Keratinocyte (primary cell): ENCODE data around the gene AGAP1. TPM values are rescaled to one million over a fixed set of nuclear protein-coding genes. Genes with fewer than 3 reads are reported as not detected.

Source experiments
- DNase-seq: peaks from one replicate; pipeline ENCODE4 v3.0.0-alpha.2; 2011; ENCODE audit warnings: low read depth, missing footprints, low spot score
- FAIRE-seq: peaks from 2 replicates; lab custom pipeline; 2011; peaks lifted over from hg19 to GRCh38; lab: Jason Lieb, UNC
- H2AFZ ChIP-seq: 2 replicates; pipeline ENCODE4 v1.6.0; 2012; ENCODE audit warnings: low read length, control low read depth, inconsistent platforms; ENCODE audit not compliant: control insufficient read depth
- H3K27ac ChIP-seq: 2 replicates; pipeline ENCODE4 v1.5.1; 2011; ENCODE audit warnings: low read length; ENCODE audit not compliant: control insufficient read depth, insufficient read depth
- H3K27me3 ChIP-seq: 3 replicates; pipeline ENCODE4 v1.6.0; 2011; ENCODE audit warnings: low read length; ENCODE audit not compliant: control insufficient read depth, insufficient read depth; ENCODE audit errors: extremely low read depth
- H3K36me3 ChIP-seq, 2 experiments: 2 replicates in 1 of 2; 3 replicates in 1 of 2; pipeline ENCODE4 v1.5.1; 2011; ENCODE audit warnings: low read length in 2 of 2, mild to moderate bottlenecking in 1 of 2; ENCODE audit not compliant: control insufficient read depth in 2 of 2, insufficient read depth in 2 of 2; ENCODE audit errors: extremely low read depth in 1 of 2
- H3K4me1 ChIP-seq: 3 replicates; pipeline ENCODE4 v1.5.1; 2011; ENCODE audit warnings: low read length; ENCODE audit not compliant: control insufficient read depth, insufficient read depth; ENCODE audit errors: extremely low read depth
- H3K4me2 ChIP-seq: 3 replicates; pipeline ENCODE4 v1.6.0; 2011; ENCODE audit warnings: low read depth, low read length; ENCODE audit not compliant: control insufficient read depth, insufficient read depth; ENCODE audit errors: extremely low read depth
- H3K4me3 ChIP-seq, 3 experiments: fragments of 200-600 bp in 1 of 3; sonication (generic) in 1 of 3; 2 replicates in 2 of 3; 3 replicates in 1 of 3; pipeline ENCODE4 v1.5.1; 2011 to 2016; ENCODE audit warnings: low read length in 3 of 3, mild to moderate bottlenecking in 3 of 3, control low read depth in 2 of 3, inconsistent platforms in 1 of 3, low read depth in 1 of 3, mixed read lengths in 1 of 3, mixed run types in 1 of 3, moderate library complexity in 1 of 3; ENCODE audit not compliant: control insufficient read depth in 2 of 3, insufficient read depth in 2 of 3; ENCODE audit errors: extremely low read depth in 1 of 3
- H3K79me2 ChIP-seq: 2 replicates; pipeline ENCODE4 v1.6.0; 2012; ENCODE audit warnings: low read length; ENCODE audit not compliant: control insufficient read depth, insufficient read depth
- H3K9ac ChIP-seq: 3 replicates; pipeline ENCODE4 v1.6.0; 2011; ENCODE audit warnings: low read length; ENCODE audit not compliant: control insufficient read depth, insufficient read depth; ENCODE audit errors: extremely low read depth
- H3K9me1 ChIP-seq: 3 replicates; pipeline ENCODE4 v1.6.0; 2011; ENCODE audit warnings: low read length; ENCODE audit not compliant: control insufficient read depth, insufficient read depth; ENCODE audit errors: extremely low read depth
- H3K9me3 ChIP-seq: 2 replicates; pipeline ENCODE4 v1.5.1; 2012; ENCODE audit warnings: low read depth, low read length; ENCODE audit not compliant: control insufficient read depth
- H4K20me1 ChIP-seq: 3 replicates; pipeline ENCODE4 v1.6.0; 2011; ENCODE audit warnings: low read length; ENCODE audit not compliant: control insufficient read depth, insufficient read depth; ENCODE audit errors: extremely low read depth
- CTCF ChIP-seq, 3 experiments: IDR thresholded peaks in 1 of 3; conservative IDR thresholded peaks in 1 of 3; optimal IDR thresholded peaks in 1 of 3; 2 replicates in 2 of 3; 3 replicates in 1 of 3; pipeline versions ENCODE3 to v1.5.1; 2011; ENCODE audit warnings: low read length in 3 of 3, mild to moderate bottlenecking in 3 of 3, moderate library complexity in 2 of 3, control low read depth in 1 of 3, inconsistent platforms in 1 of 3; ENCODE audit not compliant: insufficient read depth in 2 of 3; ENCODE audit errors: extremely low read depth in 1 of 3
- EZH2 ChIP-seq: IDR thresholded peaks from one replicate; pipeline ENCODE4 v1.6.1; 2012; ENCODE audit warnings: inconsistent platforms, mild to moderate bottlenecking, low read length, moderate library complexity
- dilution Hi-C: fragments of 300-500 bp; cut with MboI; formaldehyde crosslinking; loops from one replicate; pipeline ENCODE4 v1.7.0; 2020; ENCODE audit warnings: low sequenced_read_pairs; ENCODE audit not compliant: extremely low pct_ligation_motif_present
- polyA plus RNA-seq, 5 experiments: library from polyadenylated mRNA; depleted of rRNA in 3 of 5; stranded (reverse) in 3 of 5; stranded (forward) in 1 of 5; unstranded in 1 of 5; fragments of >200 nt; gene quantifications; 1 replicate in 1 of 5; 2 replicates in 3 of 5; 3 replicates in 1 of 5; pipeline versions ENCODE4 v1.2.1 to v1.2.3, GENCODE V29; 2011 to 2012; ENCODE audit warnings: missing spikeins in 2 of 5, low read depth in 1 of 5, low replicate concordance in 1 of 5

The AGAP1 gene
- polyA plus RNA-seq, 1 donor (not counting 4 experiments of a cell fraction or from before 2014, with no cell fraction given): 12.6 TPM

GRCh38 chr2:235545339-235546150 lies 51.7 kb downstream of the AGAP1 start:
- Histone ChIP-seq H3K79me2 (peaks cover 34% of the 10 kb centered on the region), H3K27me3 (no peaks in the 10 kb centered on the region), H3K4me1 (peaks cover 5% of the 10 kb centered on the region), H3K4me2 (no peak overlapping the region), H3K36me3 (no peaks in the 10 kb centered on the region), H3K9me1 (no peaks in the 10 kb centered on the region), H4K20me1 (peaks cover 10% of the 10 kb centered on the region), H3K9me3 (no peaks in the 10 kb centered on the region), H3K4me3 (no peak overlapping the region), H2AFZ (no peak overlapping the region), H3K27ac (no peak overlapping the region), H3K9ac (no peak overlapping the region)
- no peak for TF ChIP-seq EZH2
- TF ChIP-seq CTCF (optimal IDR thresholded peaks at IDR 0.05 in 1 of 3, IDR thresholded peaks at IDR 0.05 in 1 of 3, conservative IDR thresholded peaks at IDR 0.05 in 1 of 3; ENCODE audit: extremely low read depth in 1 of 3, insufficient read depth in 2 of 3, low read length in 3 of 3): no peak
- DNase-seq (no peak), FAIRE-seq (no peak)
- dilution Hi-C loops: no loop called here

- dilution Hi-C loops: no loop called here
- Histone ChIP-seq H3K79me2 (peaks cover 34% of the 10 kb centered on the region), H3K4me2 (no peak overlapping the region), H3K36me3 (no peaks in the 10 kb centered on the region), H3K9me3 (no peaks in the 10 kb centered on the region), H3K9ac (no peak overlapping the region), H3K9me1 (no peaks in the 10 kb centered on the region), H4K20me1 (peaks cover 10% of the 10 kb centered on the region), H3K4me3 (no peak overlapping the region), H3K27me3 (no peaks in the 10 kb centered on the region), H3K27ac (no peak overlapping the region), H3K4me1 (peaks cover 3% of the 10 kb centered on the region), H2AFZ (no peak overlapping the region)
- no peak for TF ChIP-seq CTCF (optimal IDR thresholded peaks at IDR 0.05 in 1 of 3, IDR thresholded peaks at IDR 0.05 in 1 of 3, conservative IDR thresholded peaks at IDR 0.05 in 1 of 3; ENCODE audit: extremely low read depth in 1 of 3, insufficient read depth in 2 of 3, low read length in 3 of 3)
- TF ChIP-seq EZH2: no peak
- FAIRE-seq (no peak), DNase-seq (no peak)
Measured at GRCh38 chr2:235546151-235546435, 52.2 kb downstream of the AGAP1 start.
